Stimulated activated naive CD8-positive, alpha-beta T cell treated with anti-CD3 and anti-CD28 coated beads, Interleukin-15, Interleukin-2, amounts not matched to agents 100 U/mL and 50 U/mL, for 24 hours (primary cell): Measurements from ENCODE around the gene ATP2B2.
"Not testable (repeated sequence)": the region's sequence is repeated elsewhere in the genome, so short reads cannot be mapped to it uniquely, and the experiment has no call there.

Source experiments
- ATAC-seq: fragments of 150-1000 bp; cut with Tn5 transposase; one replicate; pipeline ENCODE4 v1.10.0; 2021
- DNase-seq: peaks from one replicate; pipeline ENCODE4 v3.0.0; 2021

The ATP2B2 gene

DNA sequence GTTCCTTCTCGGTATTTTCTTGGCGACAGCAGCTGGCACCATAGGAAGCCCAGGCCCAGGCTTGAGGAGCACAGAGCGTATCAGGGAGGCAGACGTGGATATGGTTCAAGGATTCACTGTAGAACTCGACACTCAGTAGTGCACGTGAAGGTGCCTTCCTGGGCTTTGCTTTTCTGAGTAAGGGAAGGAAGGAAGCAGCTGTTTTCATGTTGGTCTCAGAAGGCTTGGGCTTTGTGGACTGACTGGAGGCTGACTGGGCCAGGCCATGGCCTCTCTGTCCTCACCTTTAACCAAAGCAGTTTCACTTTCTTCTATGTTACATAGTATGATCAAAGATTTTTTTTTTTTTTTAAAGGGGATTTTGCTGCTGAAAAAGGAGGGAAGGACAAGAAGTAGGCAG, 205.7 kb downstream of the ATP2B2 start:
- DNase-seq, result no peak
- ATAC-seq, result peak; percentile 56

DNA sequence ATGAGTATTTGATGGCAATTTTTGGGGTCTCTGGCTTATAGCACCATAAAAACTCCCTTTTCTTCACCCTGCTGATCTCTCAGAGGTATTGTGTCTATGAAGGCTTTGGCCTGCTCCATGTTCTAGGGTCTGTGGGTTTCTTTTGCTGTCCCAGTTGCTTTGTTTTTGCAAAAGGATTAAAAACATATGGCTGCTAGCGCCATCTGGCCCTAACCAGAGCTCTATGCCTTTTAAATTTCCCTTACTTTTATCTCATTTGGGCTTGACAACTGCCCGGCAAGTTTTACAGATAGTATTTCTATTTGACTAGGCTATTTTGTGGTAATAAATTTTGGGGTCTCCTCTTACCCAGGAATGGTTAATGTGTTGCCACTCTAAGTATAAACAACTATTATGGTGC, 206.2 kb downstream of the ATP2B2 start:
- no peak for ATAC-seq
- DNase-seq, result no peak

DNA sequence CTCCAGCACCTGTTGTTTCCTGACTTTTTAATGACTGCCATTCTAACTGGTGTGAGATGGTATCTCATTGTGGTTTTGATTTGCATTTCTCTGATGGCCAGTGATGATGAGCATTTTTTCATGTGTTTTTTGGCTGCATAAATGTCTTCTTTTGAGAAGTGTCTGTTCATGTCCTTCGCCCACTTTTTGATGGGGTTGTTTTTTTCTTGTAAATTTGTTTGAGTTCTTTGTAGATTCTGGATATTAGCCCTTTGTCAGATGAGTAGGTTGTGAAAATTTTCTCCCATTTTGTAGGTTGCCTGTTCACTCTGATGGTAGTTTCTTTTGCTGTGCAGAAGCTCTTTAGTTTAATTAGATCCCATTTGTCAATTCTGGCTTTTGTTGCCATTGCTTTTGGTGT, 207.3 kb downstream of the ATP2B2 start:
- DNase-seq, ATAC-seq: not testable (repeated sequence)

DNA sequence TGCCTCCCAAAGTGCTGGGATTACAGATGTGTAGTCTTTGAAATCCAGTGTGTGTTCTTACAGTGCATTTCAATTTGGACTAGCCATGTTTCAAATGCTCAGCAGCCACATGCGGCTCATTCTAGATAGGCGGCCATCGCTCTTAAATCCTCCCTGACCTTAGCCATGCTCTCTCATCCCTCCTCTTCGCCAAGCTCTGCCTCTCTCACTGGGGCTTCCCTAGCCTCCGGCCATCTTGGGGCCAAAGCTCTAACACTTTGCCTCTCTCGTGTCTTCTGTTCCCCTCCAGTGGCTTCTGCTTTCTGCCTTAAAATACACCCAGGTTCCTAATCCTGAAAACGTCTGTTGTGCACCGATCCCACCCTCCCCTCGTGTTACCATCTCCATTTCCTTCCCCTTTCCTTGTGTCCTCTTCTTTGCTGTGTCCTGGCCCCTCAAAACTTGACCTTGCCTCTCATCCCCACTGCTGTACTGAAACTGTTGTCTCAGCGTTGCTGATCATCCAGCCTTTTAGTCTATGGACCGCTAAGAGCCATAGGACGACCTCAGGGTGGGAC, 211.3 kb downstream of the ATP2B2 start:
- no peak for ATAC-seq

DNA sequence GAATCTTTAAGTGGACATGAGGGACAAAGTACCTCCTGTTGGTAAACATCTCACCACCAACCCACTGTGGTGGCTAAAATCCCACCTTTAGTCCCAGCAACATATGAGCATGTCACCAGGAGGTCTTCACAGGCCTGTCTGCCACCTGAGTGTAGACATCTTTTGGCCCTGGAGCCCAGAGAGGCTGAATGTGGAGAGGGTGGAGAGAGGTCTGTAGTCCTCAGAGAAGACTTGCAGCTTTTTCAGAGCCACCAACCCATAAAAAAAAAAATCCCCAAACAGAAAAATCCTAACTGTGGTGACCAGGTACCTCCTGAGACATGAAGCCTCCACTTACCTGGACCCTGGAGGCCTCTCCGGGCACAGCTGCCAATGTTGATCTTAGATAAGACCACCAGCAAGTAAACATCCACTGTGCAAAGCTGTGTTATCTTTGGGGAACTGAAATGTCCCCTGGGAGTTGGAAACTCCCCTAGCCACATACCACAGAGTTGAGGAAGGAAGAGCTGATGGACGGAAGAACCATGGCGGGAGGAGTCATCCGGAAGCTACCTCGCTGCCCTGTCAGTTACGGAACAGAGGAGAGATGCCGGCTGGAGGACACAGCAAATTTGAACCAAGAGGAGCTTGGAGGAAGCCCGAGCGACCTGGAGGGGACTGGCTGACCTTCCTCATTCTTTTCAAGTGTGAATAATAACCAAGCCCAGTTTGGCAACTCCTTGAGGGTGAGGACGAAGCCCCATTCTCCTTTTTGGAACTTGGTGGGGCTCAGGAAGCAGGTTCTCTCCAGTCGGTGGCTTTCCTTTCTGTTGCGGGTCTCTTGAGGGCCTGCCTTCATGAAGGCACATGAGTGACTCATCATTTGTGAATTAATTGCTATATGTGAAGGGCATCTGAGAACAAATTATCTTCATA, 212.6 kb downstream of the ATP2B2 start, which contains the start of gene GHRL:
TSS of gene GHRL (minus strand) at position 443 of the 915 bp plus-strand sequence. CDS start 2,767 bp downstream, outside the sequence.
- peak; percentile 18 for DNase-seq
- ATAC-seq, result peak; percentile 54

More for the DNA sequence above, 211.3 kb downstream of the ATP2B2 start:
- no peak for DNase-seq

DNA sequence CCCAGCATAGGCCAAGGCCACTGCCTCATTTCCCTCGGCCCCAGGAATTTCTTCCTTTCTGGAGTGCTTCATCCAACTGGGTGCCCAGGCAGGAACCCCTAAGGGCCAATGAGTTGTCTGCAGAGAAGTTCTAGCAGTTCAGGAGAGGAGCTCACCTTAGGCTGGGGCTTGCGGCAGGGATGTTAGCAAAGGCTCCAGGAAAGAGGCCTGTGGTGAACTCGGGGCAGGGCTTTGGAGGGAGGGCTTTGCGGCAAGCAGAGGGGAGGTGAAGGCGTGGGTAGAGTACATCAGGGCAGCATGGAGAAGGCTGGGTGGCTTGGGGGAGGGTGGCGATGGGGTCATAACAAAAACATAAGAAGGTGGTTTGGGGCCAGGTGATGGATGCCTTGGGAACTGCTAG, 213.7 kb downstream of the ATP2B2 start:
- ATAC-seq (no peak), DNase-seq (no peak)

DNA sequence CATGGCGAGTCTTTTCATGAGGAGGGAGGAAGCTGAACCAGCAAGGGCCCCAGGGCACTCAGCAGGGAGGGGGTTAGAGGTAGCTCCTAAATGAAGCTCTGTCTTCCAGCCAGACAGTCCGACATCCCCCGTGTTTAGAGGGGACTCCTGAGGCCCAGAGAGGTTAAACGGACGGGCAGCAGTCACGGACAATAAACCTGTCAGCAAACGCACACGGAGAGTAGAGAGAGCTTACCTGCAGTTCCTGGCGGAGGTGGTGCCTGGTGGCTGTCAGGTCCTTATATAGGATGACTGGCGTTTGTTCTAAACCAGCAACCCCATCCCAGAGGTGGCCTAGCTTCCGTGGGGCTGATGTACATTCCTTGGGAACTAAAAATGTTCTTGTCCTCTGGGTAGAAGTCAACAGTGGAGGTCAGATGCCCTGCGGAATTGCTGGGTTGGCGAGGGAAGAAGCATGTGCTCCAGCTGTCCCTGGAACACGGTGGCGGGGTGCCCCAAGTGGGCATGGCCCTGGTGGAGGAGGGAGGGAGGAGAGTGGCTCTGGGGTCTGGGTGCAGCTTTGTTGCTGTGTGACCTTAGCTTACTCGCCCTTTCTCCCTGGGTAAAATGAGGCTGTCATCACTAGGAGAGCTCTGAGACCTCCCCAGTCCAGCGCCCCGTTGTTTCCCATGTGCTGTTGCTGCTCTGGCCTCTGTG, 214.8 kb downstream of the ATP2B2 start:
- no peak for DNase-seq
- ATAC-seq, result no peak

DNA sequence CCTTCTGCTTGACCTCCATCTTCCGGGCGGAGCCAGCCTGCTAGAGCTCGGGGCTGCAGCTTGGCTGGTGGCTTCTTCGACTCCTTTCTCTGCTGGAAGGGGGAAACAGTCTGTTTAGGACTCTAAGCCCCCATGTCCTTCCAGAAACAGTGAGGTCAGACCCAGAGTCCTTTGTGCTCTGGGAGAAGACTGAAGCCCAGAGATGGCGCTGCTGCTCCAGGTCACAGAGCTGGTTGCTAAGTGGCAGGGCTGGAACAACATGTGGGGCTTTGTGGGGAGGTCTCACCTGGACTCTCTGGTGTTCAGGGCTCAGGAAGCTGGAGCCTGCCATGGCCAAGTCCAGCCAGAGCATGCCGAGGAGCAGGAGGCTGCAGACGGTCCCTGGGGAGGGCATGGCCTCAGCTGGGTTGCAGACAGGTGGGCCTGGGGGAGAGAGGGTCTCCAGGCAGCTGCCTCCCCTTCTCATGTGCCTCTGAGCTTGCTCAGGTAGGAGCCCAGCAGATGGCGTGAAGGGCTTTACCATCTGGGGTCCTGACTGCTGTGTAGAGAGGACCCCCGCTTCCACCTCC, 215.5 kb downstream of the ATP2B2 start:
- ATAC-seq (no peak), DNase-seq (no peak)

DNA sequence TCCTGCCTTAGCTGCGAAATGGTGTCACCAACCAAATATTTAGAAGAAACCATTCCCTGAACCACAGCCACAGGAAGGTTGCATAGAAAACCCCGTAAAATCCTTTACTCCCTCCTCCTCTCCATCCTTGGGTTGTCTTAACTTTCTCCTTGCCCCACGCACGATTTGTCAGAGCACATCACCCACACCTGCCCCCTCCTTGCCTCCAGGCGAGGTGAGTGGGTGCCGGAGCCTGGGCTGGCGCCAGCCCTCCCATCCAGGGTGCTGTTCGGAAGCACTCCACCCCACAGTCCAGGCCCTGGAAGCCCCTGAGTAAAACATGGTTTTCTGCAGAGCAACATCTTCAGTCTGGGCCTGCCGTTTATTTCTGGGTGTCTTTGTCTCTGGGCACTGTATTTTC, 216.3 kb downstream of the ATP2B2 start:
- no peak for DNase-seq
- ATAC-seq, result no peak

DNA sequence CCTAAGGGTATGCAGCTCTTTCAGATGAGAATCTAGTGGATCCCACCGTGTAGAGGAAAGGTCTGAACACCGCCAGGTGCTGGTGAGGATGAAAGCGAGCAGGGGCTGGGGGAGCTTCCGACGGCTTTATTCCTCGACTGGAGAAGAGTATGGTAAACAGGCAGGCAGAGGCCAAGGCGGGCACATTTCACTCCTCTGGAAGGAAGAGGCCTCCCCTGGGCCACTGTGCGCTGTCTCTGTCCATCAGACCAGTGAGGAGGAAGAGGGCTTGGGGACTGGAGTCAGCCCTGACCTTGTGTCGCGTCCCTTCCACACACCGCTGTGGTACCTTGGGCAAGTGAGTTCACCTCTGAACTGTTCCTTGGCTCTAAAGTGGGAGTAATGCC, 216.8 kb downstream of the ATP2B2 start:
- DNase-seq, result no peak
- no peak for ATAC-seq

DNA sequence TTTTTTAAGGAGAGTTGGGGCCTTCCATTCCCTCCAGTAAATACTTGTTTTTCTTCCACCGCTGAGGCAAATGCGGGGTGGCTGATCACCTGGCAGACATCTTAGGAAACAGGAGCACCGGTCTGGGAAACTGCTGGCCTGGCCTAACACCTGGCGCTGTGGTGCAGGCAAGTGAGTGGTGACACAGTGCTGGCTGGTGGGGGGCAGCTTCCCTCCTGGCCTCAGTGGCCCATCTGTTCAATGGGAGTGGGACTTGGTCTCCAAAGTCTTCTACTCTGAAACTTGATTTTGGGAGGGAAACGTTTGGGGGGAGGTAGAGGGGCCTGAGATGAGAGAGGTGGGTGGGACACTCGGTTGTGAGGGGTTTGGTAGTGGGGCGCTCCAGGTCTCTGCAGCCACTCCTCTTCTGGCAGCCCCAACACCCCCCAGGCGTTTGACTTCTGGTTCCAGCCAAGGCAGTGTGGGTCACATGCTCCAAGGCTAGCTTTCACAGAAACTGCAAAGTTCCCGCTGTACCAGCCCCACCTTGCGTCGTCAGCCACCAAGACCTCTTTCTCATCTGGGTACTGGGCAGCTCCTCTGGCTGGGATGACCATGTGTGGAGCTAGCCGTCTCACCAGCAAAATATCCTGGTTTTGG, 217.3 kb downstream of the ATP2B2 start:
- no peak for DNase-seq
- no peak for ATAC-seq

DNA sequence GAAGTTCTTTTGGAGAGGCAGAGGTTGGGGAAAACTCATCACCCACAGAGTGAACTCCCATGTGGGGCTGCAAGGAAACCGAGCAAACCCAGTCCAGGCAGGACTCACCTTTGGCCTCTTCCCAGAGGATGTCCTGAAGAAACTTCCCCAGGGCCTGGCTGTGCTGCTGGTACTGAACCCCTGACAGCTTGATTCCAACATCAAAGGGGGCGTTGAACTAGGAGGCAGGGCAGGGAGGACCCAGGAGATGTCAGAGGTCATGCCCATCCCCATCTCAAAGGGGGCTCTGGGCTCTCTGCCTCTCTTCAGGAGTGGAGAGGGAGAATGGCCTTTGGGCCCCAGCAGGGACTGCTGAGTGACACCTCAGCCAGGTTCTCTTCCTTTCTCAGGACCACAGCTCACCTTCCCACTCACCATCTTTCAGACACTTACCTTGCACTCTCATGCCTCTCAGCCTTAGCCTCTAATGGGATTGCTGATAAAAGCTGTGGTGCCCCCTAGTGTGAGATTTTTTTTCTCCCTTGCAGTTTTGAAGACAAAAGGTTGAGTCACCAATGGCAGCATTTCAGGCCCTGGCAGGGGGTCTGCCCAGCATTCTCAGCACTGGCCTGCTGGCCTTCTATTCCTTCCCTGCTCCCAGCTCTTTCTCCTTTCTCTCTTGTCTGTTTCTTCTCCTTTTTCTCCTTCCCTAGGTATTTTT, 218.6 kb downstream of the ATP2B2 start:
- no peak for DNase-seq
- ATAC-seq, result no peak

DNA sequence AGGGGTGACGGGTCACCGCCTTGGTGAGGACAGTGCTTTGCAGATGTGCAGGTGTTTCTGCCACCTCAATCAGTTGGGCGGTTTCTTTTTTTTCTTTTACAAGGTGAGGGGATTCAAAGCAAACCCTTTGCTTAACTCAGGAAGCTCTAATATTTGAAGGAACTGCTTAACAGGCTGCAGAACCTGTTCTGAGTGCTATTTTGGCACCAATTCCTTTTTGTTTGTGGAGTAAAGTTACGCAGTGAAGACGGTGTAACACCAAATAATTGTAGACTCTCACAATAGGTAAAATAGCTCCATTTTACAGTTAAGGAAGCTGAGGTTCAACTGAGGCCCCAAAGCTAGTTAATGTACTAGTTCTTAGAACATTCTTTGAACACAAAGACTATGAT, 219.3 kb downstream of the ATP2B2 start:
- ATAC-seq, result no peak
- DNase-seq, result no peak

DNA sequence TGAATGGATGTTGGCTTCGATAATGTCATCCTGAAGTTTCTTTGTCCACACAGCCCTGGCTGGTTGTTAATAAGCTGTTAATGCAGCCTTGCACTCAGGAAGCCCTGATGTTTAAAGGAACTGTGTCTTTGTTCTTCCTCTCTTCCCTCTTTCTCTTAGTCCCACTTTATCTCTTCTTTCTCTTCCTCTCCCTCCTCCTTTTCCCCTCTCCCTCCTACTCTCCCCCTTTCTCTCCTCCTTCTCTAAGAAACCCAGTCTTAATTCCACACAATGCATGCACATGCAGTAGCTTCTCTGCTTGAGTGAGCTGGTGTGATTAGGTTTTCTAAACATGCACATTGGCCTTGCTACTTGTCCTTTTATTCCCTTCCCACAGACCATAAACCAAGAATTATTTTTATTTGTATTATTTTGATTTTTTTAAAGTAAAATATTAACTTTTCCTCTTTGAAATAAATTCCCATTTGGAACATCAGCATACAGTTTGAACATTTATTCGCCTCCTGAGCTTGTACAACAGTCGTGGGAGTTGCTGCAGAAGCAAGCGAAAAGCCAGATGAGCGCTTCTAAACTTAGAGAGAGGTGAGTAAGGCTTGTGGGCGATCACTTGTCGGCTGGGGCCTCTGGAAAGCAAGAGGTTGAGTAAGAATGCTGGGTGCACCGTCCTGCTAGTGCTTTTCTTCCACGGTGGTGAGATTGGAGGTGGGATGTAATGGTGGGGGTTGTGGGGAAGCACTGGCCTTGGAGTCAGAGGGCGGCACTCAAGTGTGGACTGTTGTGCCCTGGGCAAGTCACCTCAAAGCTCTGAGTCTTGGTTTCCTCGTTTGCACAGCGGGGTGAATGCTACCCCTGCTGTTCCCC, 219.9 kb downstream of the ATP2B2 start:
- DNase-seq (no peak), ATAC-seq (no peak)

DNA sequence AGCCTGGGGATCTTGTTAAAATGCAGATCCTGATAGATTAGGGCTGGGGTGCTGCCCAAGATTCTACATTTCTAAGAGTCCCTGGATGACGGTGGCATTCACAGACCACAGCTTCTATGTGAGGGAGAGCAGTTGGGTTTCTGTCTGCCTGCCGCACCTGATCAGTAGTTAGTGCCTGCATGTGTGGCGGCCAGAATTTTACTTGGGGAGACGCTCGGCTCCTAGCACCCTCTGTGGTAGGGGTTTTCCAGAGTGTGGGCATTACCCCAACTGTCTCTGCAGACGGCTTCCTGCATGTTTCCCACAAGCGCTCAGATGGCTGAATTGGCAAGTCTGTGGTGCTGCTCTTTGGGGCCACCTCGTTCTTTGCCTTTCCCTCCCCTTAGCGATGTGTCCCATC, 220.9 kb downstream of the ATP2B2 start:
- peak; percentile 75 for ATAC-seq
- DNase-seq, result peak; percentile 36

DNA sequence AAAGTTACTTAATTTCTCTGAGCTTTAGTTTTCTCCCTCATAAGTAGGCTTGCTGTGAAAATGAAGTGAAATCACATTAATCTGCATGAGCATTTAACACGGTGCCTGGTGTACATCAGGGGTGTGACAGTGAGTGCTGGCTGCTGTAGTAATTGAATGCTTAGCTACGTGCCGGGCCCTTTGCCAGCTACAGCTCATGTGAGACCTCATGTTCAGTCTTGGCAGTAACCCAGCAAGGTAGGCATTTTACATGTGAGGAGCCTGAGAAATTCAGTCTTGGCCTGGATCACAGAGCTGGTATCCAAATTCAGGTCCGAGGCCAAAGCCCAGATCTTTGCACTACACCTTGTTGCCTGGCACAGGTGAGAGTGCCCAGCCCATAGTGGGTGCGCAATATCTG, 221.7 kb downstream of the ATP2B2 start:
- DNase-seq, result no peak

DNA sequence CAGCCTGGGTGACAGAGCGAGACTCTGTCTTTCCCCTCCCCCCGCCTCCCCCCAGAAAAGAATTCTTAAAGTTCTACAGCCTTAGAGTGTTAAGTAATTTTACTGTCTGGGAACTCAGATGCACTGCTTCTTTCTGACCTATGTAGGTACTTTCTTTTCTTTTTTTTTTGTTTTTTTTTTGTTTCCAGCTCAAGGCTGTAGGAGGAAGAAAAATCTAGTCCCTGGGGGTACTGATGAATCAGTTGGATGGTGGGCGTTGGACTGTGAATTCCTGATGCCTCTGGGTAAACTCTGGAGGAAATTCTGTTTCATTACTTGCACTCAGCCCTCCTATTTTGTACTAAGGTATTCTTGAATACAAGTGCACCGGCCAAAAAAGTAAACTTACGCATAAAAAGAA, 223.4 kb downstream of the ATP2B2 start:
- DNase-seq (no peak), ATAC-seq (no peak)

More for the DNA sequence above, 221.7 kb downstream of the ATP2B2 start:
- ATAC-seq, result no peak

DNA sequence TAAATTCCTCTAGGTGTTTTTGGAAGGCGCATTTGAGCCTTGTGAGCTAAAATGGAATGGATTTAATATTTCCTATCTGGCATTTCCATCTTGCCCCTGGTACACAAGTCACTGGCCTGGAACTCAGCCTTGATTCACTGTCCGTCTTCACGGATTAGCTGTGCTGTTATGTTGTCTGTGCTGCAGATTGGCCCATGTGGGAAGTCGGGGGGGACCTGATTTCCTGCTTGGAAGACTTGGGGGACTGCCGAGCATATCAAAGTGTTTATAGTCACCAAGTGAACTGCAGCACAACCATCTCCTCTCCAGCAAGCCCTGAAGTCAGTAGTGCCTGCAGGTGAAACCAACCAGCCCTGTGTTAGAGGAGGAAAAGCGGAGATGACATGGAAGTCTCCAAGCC, 224.8 kb downstream of the ATP2B2 start:
- no peak for ATAC-seq
- DNase-seq, result no peak

DNA sequence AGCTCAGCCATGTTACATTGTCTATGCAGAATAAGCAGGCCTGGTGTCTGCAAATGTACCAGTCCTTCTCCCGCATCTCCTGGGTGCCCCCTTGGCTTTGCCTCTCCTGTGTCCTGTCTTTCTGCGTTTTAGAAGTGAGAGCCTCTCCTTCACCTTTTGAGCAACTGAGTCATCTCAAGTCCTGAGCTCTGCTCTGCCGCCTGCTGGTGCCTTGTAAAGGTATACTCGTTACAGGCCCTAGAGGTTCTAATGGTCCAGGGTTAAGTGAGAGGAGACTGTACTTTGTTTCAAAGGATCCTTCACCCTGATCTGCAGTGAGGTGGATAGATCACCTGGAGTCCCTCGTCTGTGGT, 225.2 kb downstream of the ATP2B2 start:
- ATAC-seq, result no peak
- no peak for DNase-seq

DNA sequence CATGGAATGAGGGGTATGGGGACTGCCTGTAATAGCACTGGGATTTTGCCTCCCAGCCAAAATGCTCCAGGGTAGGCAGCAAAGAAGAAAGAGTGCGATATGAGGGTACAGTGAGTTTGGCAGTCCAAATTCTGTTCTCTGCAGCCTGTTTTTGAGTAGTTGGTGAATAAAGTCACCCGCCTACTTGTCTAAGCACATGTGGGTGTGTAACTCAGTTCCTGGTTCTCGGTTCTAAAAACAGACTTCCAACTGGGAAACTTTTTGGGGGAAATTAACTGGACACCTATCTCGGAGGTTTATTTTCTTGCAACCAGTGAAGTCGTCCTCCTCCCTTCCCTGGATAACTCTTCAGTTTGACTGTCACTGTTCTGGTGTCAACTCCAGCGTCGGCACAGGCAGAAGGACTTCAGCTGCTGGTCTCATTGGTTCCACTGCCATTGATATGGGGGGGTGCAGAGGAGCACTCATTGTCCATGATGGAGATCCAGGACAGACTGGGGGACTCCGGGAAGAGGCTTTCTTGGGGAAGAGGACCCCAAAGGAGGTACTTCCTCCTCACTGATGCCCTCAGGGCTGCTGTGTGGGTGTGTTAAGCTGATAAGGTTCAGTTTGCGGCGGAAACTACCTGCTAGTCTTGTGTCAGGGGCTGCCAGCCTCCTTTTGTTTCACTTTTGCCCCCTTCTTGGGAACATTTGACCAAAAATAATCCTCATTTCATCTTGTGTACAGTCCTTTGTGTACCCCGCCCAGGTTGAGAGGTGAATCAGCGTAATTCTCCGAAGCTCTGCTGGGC, 225.8 kb downstream of the ATP2B2 start:
- no peak for ATAC-seq
- DNase-seq, result no peak
